ENCODE measurements around the gene REC8. TPM values are rescaled to one million over a fixed set of nuclear protein-coding genes. Genes with fewer than 3 reads are reported as not detected.
"Not testable (repeated sequence)": the region's sequence is repeated elsewhere in the genome, so short reads cannot be mapped to it uniquely, and the experiment has no call there.

Gene REC8
- total RNA-seq, 6 experiments from 2014 or later = 1.6 to 7.4 (median 3.4) TPM

DNA sequence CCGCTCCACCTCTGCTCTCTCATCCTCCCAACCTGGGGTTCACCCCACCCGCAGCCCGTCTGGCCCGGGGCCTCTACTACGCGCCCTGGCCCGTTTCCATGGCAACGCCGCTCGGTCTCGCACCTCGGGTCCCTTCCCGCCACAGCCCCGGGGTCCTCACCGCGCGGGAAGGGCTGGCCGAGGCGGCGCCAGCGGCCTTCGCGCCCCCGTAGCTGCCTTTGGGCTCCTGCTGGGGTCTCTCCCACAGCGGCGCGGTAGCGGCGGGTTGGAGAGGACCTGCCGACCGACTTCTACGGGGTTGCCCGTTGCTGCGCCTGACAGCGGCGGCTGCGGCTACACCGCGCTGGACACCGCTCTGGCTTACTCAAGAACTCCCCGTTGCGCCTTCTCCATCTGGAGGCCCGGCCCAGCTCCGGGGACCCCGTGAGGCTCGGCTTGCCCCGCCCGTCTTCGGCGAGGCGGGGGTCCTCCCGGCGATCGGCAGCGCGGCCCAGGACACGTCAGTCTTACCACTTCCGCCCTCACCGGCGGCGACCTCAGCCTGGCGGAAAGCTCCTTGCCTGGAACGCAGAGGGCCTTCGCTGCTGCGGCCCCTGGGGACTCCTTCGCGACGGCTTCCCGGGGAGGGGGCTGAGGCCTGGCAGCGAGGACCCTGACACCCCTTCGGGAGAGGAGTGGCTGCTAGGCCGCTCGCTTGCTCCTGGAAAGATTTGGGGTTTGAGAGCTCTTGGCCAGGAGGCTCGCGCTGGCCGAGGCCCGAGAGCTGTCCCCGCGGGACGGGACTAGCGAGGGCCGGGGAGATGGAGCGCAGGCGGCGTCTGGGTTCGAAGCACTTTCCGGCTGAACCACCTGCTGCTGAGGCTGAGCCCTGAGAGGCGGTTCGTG, 23.5 kb downstream of the REC8 start, which contains the start of gene TM9SF1:
TSS of gene TM9SF1 (minus strand) at position 256 of the 885 bp plus-strand sequence. CDS start 422 bp downstream, outside the sequence.
- peak; percentile 83 for TF ChIP-seq POLR2A (IDR thresholded peaks at IDR 0.05)
- TF ChIP-seq, protein P1, sequence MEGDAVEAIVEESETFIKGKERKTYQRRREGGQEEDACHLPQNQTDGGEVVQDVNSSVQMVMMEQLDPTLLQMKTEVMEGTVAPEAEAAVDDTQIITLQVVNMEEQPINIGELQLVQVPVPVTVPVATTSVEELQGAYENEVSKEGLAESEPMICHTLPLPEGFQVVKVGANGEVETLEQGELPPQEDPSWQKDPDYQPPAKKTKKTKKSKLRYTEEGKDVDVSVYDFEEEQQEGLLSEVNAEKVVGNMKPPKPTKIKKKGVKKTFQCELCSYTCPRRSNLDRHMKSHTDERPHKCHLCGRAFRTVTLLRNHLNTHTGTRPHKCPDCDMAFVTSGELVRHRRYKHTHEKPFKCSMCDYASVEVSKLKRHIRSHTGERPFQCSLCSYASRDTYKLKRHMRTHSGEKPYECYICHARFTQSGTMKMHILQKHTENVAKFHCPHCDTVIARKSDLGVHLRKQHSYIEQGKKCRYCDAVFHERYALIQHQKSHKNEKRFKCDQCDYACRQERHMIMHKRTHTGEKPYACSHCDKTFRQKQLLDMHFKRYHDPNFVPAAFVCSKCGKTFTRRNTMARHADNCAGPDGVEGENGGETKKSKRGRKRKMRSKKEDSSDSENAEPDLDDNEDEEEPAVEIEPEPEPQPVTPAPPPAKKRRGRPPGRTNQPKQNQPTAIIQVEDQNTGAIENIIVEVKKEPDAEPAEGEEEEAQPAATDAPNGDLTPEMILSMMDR (IDR thresholded peaks at IDR 0.05) = no peak
- peaks cover 0 to 9% (median 0%) of the 10 kb centered on the region in 4 donors for H3K36me3 ChIP-seq
- H3K27ac ChIP-seq = peak within 1 kb of the TSS; percentile 97 to 99 (median 98)
- no peaks in the 10 kb centered on the region for H3K9me3 ChIP-seq
- DNase-seq (peak; percentile 86 to 91 (median 89)), ATAC-seq (peak; percentile 93 to 96 (median 95))
- peak within 1 kb of the TSS; percentile 90 to 96 (median 94) for H3K4me3 ChIP-seq
- intact Hi-C loops (cut with DNase I) = no loop called here
- WGBS (ENCODE audit: insufficient coverage, low coverage, low lambda C conversion rate, missing lambda C conversion rate) = 0% methylated on average over 17 of the region's 89 CpGs
- H3K27me3 ChIP-seq = no peaks in the 10 kb centered on the region
- peaks cover 0 to 40% (median 7%) of the 10 kb centered on the region in 4 donors for H3K4me1 ChIP-seq

DNA sequence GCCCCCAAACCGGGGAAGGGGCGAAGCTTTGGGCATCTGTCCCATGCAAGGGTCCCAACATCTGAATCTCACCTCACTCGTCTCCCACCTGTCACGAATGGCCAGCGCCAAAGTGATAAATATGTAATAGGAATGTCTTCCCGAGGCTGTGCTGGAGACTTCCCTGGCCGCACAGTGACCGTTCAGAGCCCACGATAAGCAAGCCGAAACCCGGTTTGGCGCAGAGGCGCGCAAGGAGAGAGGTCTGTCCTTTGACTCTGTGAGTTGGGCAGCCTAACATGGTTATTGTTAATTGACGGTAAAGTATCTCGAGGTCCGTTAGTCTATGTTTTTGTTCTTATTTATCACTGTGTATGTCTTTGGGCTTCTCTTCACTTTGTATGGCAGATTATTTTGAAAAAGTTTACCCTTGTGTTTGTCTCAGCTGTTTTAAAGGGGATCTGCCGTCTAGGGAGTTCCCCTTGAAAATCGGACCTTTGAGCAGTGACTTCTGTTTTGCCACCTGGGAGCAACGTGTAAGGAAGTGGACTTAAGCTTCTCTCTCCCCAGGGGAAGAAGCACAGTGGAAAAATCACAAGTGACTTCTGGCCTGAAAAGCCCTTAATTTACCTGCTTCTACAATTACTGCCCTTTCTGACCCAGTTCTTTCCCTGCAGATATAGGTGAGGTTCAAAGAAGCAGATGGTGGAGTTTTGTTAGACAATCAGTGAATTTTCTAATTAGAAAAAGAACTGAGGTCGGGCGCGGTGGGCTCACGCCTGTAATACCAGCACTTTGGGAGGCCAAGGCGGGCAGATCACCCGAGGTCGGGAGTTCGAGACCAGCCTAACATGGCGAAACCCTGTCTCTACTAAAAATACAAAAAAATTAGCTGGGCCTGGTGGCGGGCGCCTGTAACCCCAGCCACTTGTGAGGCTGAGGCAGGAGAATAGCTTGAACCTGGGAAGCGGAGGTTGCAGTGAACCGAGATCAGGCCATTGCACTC, 24.5 kb downstream of the REC8 start:
- H3K4me3 ChIP-seq = peak overlapping the region; percentile 90 to 96 (median 94)
- H3K27ac ChIP-seq = peak overlapping the region; percentile 97 to 99 (median 98)
- intact Hi-C loops (cut with DNase I) = no loop called here
- ATAC-seq (peak; percentile 33 to 45 (median 40)), DNase-seq (no peak)
- TF ChIP-seq POLR2A (IDR thresholded peaks at IDR 0.05) = no peak
- TF ChIP-seq, protein P1 (IDR thresholded peaks at IDR 0.05) = no peak
- H3K4me1 ChIP-seq = peaks cover 0 to 40% (median 7%) of the 10 kb centered on the region in 4 donors
- 30% methylated on average over 28 of the region's 33 CpGs for WGBS (ENCODE audit: insufficient coverage, low coverage, low lambda C conversion rate, missing lambda C conversion rate)
- no peaks in the 10 kb centered on the region for H3K27me3 ChIP-seq
- no peaks in the 10 kb centered on the region for H3K9me3 ChIP-seq
- H3K36me3 ChIP-seq = peaks cover 0 to 9% (median 0%) of the 10 kb centered on the region in 4 donors

DNA sequence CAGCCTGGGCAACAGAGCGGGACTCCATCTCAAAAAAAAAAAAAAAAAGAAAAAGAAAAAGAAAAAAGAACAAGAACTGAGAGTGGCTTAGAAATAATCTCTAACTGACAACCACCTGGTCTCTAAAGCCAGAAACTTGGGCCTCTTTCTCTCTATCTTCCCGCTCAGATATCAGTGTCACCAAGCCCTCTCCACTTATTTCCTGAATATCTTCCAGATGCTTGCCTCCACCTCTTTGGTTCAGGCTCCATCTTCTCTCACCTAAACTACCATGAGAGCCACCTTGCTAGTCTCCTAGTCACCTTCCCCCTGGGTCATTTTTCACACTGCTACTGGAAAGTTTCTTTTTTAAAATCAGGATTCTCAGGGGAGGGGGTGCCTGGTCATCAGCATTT, 25.2 kb downstream of the REC8 start:
- 100% methylated on average over 1 of the region's 2 CpGs for WGBS (ENCODE audit: insufficient coverage, low coverage, low lambda C conversion rate, missing lambda C conversion rate)
- TF ChIP-seq POLR2A (IDR thresholded peaks at IDR 0.05) = no peak
- TF ChIP-seq, protein P1 (IDR thresholded peaks at IDR 0.05) = no peak
- intact Hi-C loops (cut with DNase I) = no loop called here
- H3K27me3 ChIP-seq = no peaks in the 10 kb centered on the region
- peaks cover 0 to 40% (median 7%) of the 10 kb centered on the region in 4 donors for H3K4me1 ChIP-seq
- no peak overlapping the region for H3K27ac ChIP-seq
- peaks cover 0 to 9% (median 0%) of the 10 kb centered on the region in 4 donors for H3K36me3 ChIP-seq
- DNase-seq = no peak
- ATAC-seq = no peak
- H3K4me3 ChIP-seq = no peak overlapping the region
- H3K9me3 ChIP-seq = no peaks in the 10 kb centered on the region

DNA sequence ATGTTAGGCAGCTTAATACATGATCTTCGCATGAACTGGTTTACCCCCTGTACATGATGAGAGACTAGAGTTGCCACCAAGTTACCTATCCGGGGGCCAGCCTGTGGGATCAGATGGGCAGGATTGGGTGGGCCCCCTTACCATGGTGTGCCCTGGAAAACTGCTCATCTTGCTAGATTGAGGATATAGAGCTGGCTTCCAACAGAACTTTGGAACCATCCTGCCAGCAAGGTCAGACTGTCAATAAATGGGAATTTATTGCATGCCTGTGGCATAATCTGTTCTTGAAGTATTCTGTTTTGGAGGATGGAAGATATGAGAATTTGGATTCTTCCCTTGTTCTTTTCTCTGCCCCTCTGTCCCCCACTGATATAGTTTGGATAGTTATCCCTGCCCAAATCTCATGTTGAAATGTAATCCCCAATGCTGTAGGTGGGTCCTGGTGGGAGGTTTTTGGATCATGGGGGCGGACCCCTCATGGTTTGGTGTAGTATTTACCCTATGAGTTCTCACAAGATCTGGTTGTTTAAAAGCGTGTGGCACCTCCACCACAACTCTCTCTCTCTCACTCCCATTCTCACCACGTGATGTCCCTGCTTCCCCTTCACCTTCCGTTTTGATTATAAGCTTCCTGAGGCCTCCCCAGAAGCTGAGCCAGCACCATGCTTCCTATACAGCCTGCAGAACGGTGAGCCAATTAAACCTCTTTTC, 27.1 kb downstream of the REC8 start:
- no peak for TF ChIP-seq POLR2A (IDR thresholded peaks at IDR 0.05)
- TF ChIP-seq, protein P1 (IDR thresholded peaks at IDR 0.05) = no peak
- no peak for ATAC-seq
- DNase-seq = no peak
- H3K4me1 ChIP-seq = peaks cover 0 to 39% (median 7%) of the 10 kb centered on the region in 4 donors
- 69% methylated on average over 7 of the region's 7 CpGs for WGBS (ENCODE audit: insufficient coverage, low coverage, low lambda C conversion rate, missing lambda C conversion rate)
- intact Hi-C loops (cut with DNase I) = no loop called here
- H3K36me3 ChIP-seq = no peaks in the 10 kb centered on the region
- H3K27me3 ChIP-seq = no peaks in the 10 kb centered on the region
- no peaks in the 10 kb centered on the region for H3K9me3 ChIP-seq
- no peak overlapping the region for H3K4me3 ChIP-seq
- H3K27ac ChIP-seq = no peak overlapping the region

DNA sequence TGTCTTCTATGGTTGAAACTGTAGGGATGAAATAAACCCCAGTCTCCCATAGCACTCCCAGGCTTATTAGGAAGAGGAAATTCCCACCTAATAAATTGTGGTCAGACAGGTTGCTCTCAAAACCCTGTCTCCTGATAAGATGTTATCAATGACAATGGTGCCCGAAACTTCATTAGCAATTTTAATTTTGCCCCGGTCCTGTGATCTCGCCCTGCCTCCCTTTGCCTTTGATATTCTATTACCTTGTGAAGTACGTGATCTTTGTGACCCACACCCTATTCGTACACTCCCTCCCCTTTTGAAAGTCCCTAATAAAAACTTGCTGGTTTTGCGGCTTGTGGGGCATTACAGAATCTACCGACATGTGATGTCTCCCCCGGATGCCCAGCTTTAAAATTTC, 30.7 kb downstream of the REC8 start:
- H3K4me3 ChIP-seq; H3K9me3 ChIP-seq; H3K27ac ChIP-seq; H3K27me3 ChIP-seq; ATAC-seq; intact Hi-C loops (cut with DNase I); DNase-seq: not testable (repeated sequence)
- peaks cover 0 to 15% (median 5%) of the 10 kb centered on the region in 4 donors for H3K4me1 ChIP-seq
- peaks cover 0 to 18% (median 0%) of the 10 kb centered on the region in 4 donors for H3K36me3 ChIP-seq
- WGBS (ENCODE audit: insufficient coverage, low coverage, low lambda C conversion rate, missing lambda C conversion rate) = 93% methylated on average over 8 of the region's 8 CpGs

DNA sequence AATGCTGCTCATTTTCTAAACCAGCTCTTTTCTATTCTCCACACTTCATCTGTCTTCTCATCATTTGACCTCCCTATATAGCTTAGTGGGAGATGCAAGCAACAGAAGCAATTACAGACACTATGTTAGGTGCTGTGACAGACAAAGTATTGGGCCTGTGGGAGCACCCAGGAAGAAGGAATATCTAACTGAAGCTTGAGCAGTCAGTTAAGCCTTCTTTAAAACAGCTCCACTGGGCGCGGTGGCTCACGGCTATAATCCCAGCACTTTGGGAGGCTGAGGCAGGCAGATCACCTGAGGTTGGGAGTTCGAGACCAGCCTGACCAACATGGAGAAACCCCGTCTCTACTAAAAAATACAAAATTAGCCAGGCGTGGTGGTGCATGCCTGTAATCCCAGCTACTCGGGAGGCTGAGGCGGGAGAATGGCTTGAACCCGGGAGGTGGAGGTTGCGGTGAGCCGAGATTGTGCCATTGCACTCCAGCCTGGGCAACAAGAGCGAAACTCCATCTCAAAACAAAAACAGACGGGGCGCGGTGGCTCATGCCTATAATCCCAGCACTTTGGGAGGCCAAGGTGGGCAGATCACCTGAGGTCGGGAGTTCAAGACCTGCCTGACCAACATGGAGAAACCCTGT, 31.5 kb downstream of the REC8 start:
- H3K4me1 ChIP-seq; DNase-seq; ATAC-seq; H3K27me3 ChIP-seq; H3K27ac ChIP-seq; H3K9me3 ChIP-seq; intact Hi-C loops (cut with DNase I); H3K4me3 ChIP-seq: not testable (repeated sequence)
- peaks cover 0 to 26% (median 0%) of the 10 kb centered on the region in 4 donors for H3K36me3 ChIP-seq
- WGBS (ENCODE audit: insufficient coverage, low coverage, low lambda C conversion rate, missing lambda C conversion rate) = 94% methylated on average over 8 of the region's 16 CpGs
